Measurements from ENCODE around the gene ADGRG3. TPM values are rescaled to one million over a fixed set of nuclear protein-coding genes. Genes with fewer than 3 reads are reported as not detected.

The ADGRG3 gene
- polyA plus RNA-seq, 4 donors: 0.23 to 0.32 (median 0.29) TPM; not detected in 1

DNA sequence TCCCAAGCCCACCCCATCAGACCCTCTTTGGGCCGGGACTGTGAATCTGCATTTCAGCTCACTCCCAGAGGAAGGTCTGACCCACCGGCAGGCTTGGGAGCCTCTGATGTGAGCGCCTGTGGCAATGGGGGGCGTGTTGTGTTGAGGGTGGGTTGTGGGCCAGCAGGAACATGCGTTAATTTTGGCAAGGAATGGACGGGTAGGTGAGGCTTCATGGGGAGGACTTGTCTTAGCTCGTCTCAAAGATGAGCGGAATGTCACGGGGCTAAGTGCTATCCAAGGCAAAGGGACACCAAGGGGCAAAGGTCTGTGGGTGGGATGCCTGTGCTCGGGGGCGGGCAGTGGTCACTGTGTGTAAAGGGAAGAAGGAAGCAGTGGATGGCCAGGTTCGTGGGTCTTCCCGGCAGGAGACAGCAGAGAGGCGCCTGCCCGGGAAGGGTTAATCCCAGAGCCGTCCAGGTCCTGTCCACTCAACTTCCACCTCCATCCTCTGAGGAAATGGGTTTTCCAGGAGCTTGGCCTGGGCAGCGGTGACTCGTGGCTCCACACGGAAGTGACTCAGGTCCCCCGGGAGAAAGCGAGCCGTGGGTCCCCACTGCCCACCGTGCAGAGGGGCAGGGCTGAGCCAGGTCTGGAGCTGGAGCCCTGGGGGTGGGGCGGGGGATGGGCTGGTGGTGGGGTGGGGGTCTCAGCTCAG lies 22.3 kb upstream of the ADGRG3 start:
- DNase-seq (ENCODE audit: low read depth in 4 of 4, low spot score in 2 of 4): no peak

DNA sequence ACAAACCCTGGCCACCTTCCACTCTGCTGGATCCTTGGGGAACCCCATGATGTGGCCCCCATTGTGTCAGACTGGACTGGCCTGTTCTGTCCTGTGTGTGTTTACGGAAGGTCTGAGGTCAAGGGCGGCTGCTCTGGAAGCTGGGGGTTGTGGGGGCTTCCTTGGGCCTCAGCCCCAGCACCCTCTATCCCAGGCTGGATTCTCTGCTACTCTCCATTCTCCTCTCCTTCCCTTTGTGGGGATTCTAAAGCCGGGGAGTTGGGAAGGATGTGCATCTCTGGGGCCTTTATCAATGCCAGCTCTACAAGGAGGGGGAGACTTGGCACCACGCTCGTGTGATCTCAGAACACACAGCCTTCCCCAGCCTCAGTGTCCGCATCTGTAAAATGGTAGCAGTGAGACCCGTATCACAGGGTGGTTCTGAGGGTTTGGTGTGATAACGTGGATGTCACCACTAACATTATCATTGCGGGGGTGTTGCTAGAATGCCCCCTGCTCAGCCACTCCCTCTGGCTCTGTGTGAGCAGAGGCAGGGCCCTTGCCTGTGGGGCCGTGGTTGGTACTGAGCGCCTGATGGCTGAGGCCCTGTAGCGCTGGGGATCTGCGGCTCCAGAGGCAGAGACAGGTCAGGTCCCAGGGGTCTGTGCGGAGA lies 21.6 kb upstream of the ADGRG3 start:
- no peak for DNase-seq (ENCODE audit: low read depth in 4 of 4, low spot score in 2 of 4)

DNA sequence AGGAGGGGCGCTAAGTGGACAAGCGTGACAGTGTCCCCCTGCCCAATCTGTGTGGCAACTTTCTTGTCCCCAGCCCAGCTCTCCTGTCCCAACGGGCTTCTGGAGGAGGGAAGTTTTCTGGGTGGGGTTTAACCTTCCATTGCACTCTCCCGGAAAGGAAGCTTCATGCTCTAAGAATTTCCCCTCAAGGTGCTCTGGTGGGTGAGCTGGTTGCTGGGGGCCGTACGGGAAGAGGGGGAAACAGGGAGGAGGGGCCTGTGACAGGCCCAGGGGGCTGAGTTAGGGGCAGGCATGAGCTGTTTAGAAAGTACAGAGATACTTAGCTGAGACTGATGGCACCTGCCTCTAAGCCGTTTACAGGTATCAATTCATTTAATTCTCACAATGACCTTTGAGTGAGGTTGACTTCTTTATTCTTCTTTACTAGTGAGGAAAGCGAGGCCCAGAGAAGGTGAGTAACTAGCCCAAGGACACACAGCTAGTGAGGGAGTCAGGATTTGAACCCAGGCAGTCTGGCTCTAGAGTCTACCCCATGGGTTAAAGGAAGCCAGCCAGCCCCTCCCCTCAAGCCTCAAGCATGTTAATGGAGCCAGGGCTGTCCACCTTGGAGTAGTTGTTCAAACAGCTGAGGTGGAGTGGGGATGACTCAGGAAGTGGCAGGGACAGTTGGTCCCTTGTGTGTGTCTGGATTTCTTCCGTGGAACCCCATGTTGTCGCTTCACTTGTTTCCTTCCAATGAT lies 20.8 kb upstream of the ADGRG3 start:
- DNase-seq (ENCODE audit: low read depth in 4 of 4, low spot score in 2 of 4): no peak

- no peak for DNase-seq (ENCODE audit: low read depth in 4 of 4, low spot score in 2 of 4)
Observed at GRCh38 chr16:57648125-57648524, 20.0 kb upstream of the ADGRG3 start.

- DNase-seq (ENCODE audit: low read depth in 4 of 4, low spot score in 2 of 4): peak; percentile 17 to 53 (median 43)
Observed at GRCh38 chr16:57648581-57649442, 19.3 kb upstream of the ADGRG3 start.

DNA sequence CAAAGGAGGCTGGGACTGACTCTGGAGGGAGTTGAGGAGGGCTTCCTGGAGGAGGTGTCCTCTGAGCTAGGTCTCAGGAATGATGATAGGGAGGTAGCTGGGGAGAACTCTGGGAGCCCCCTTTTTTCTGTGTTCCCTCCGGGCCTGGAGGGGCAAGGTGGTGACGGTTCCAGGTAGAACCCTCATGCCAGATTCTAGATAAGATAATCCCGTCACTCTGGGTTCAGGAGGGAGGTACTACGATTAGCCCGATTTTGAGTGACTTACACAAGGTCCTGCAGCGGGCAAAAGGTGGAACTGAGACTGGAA lies 18.7 kb upstream of the ADGRG3 start:
- DNase-seq (ENCODE audit: low read depth in 4 of 4, low spot score in 2 of 4): no peak

DNA sequence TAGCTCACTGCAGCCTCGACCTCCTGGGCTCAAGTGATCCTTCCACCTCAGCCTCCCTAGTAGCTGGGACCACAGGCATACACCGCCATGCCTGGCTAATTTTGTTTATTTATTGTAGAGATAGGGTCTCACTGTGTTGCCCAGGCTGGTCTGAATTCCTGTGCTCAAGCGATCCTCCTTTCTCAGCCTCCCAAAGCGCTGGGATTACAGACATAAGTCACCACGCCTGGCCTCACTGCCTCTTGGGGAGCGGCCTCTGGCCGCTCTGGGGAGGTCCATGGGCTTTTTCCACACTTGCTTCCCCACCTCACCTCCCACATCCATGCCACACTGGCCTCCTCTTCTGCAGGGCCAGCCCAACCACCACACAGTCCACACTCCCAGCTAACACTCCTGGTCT lies 18.3 kb upstream of the ADGRG3 start:
- no peak for DNase-seq (ENCODE audit: low read depth in 4 of 4, low spot score in 2 of 4)

DNA sequence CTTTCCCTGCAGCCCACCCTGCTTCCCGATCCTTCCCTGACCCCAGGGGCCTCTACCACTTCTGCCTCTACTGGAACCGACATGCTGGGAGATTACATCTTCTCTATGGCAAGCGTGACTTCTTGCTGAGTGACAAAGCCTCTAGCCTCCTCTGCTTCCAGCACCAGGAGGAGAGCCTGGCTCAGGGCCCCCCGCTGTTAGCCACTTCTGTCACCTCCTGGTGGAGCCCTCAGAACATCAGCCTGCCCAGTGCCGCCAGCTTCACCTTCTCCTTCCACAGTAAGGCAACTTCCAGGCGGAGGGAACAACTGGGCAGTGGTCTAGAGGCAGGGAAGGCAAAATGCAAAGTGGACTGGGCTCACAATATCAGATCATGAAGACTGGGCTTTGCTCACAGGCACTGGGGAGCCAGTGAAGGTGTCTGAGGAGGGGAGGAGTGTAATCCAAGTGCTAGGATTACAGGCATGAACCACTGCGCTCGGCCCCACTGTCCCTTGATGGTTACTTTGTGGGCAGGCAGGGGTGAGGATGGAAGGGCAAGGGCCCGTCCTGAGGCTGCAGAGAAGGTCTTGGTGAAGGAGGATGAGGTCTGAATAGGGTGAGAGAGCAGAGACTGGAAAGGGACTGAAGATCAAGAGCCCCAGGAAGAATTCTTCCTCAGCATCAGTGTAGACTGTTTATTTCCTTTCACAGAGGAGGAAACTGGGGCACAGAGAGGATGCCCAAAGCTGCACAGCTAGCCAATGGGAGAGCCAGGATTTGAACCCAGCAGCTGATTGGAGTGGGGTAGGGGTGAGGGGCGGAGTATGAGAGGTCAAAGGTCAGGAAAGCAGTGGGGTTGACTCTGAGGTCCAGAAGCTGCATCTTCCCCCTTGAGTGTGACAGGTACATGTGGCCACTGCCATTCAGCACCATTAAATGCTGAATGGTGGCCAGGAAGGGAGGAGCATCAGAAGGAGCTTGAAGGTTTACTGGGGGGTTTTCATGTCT lies 16.5 kb upstream of the ADGRG3 start:
- DNase-seq (ENCODE audit: low read depth in 4 of 4, low spot score in 2 of 4): no peak

DNA sequence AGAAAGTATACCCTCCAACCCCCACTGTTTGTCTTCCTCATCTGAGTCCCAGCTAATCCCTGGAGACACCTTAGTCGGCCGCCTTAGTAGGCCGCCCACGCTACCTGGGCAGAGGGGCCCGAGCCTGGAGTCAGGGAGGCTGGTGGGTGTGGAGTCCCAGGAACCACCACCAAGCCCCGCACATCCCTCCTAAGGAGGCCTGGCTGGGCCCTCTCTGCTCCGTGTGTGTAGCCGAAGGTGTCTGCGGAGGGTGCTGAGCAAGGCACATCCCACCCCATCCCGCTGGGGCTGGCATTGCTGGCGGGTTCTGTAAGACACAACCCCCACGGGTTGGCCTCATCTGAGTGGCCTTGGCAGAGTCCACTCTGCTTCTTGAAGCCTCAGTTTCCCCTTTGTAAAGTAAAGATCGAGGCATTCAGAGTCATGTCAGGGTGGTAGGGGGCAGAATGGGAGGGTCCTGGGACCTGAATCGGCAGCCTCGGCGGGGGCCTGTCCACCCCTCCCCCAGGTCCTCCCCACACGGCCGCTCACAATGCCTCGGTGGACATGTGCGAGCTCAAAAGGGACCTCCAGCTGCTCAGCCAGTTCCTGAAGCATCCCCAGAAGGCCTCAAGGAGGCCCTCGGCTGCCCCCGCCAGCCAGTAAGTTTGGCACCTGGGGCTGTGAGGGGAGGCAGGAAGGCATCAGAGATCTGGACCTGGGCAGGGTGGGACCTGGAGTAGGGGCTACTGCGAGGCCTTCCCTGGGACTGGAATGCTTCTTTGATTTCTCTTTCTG lies 15.2 kb upstream of the ADGRG3 start:
- no peak for DNase-seq (ENCODE audit: low read depth in 4 of 4, low spot score in 2 of 4)

- no peak for DNase-seq (ENCODE audit: low read depth in 4 of 4, low spot score in 2 of 4)
Observed at GRCh38 chr16:57653936-57654335, 14.2 kb upstream of the ADGRG3 start.

DNA sequence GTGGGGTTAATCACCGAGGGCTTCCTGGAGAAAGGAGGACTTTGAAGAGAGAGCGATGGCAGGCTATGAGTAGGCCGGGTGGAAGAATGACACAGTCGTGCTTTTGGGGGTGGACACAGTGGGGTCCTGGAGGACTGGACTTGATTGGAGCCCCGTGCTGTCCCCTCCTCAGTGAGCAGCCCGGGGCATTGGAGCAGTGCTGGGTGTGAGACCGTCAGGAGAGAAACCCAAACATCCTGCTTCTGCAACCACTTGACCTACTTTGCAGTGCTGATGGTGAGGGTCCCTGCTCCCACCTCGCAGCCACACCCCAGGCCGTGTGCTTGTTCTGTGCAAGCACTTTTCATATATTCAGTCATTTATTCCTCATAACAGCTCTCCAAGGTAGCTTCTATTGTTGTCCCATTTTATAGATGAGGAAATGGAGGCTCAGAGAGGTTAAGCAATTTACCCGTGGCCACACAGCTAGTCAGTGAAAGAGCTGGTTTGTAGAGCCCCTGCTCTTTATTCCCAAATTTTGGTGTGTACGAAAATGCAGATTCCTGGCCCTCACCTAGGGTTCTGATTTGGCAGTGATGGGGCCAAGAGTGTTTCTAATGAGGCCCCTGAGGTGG lies 11.7 kb upstream of the ADGRG3 start:
- no peak for DNase-seq (ENCODE audit: low read depth in 4 of 4, low spot score in 2 of 4)

DNA sequence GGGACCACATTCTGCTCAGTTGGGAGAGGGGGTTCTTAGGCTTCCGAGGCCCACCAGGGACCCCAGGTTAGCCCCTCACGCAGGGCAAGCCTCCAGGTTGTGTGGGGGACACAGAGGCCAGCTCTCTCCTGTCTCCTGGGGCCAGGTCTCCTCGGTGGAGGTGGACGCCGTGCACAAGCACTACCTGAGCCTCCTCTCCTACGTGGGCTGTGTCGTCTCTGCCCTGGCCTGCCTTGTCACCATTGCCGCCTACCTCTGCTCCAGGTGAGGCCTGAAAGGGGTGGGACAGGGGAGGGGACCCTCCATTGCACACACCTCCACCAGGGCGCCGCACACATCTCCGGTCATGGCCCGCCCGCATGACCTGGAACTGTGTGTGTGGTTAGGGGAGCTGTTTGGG lies 10.9 kb upstream of the ADGRG3 start:
- no peak for DNase-seq (ENCODE audit: low read depth in 4 of 4, low spot score in 2 of 4)

- DNase-seq (ENCODE audit: low read depth in 4 of 4, low spot score in 2 of 4): no peak
Observed at GRCh38 chr16:57658130-57658877, 9.8 kb upstream of the ADGRG3 start.

DNA sequence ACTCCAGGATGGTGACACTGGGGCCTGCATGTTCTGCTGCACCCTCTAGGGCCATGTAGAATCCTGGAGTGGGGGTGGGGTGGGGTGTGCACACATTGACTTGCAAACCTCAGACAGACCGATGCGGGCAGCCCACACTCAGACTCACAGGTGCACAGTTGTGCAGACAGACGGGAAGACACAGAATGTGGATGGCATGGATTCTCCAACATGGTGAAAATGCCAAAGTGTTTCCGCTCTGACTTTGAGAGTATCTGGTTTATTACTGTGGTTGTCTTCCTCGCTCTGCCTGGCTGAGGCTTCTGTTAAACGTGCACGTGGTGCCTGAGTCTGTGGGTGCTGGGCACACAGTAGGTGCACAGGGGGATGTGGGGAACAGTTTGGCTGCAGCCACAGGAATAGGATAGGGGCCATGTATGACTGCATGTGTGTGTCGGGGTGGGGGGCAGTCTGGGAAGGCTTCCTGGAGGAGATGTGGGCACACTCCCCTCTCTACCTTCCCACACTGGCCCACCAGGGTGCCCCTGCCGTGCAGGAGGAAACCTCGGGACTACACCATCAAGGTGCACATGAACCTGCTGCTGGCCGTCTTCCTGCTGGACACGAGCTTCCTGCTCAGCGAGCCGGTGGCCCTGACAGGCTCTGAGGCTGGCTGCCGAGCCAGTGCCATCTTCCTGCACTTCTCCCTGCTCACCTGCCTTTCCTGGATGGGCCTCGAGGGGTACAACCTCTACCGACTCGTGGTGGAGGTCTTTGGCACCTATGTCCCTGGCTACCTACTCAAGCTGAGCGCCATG lies 9.0 kb upstream of the ADGRG3 start:
- DNase-seq (ENCODE audit: low read depth in 4 of 4, low spot score in 2 of 4): no peak

DNA sequence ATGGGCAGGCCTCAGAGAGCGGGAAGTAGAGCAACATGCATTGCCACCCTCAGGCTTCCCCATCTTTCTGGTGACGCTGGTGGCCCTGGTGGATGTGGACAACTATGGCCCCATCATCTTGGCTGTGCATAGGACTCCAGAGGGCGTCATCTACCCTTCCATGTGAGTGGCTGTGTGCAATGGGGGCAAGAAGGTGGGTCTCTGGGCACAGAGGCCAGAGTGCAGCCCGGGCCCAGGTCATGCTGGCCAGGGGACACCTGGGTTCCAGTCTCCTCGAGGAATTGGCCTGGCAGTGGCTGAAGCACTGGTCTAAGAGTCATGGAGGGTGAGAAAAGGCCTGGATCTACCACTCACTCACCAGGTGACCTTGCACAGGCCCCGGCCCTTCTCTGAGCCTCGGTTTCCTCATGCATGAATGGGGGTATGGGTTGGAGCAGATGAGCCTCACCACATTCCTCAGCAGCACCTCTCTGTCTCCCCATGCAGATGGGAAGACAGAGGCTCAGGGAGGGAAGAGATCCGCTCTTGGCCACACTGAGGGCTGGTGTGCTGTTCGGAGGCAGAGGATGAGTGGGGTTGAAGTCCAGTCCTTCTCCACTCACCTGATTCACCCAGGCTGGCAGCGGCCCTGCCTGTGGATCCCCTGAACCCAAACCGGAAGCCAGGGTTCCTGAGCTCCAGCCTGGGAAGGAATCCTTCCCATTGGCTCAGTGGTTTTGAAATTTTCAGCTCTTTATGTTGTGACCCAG lies 7.2 kb upstream of the ADGRG3 start:
- DNase-seq (ENCODE audit: low read depth in 4 of 4, low spot score in 2 of 4): no peak

GRCh38 chr16:57661510-57661909 lies 6.6 kb upstream of the ADGRG3 start:
- no peak for DNase-seq (ENCODE audit: low read depth in 4 of 4, low spot score in 2 of 4)
